ENCODE data around the gene B4GALNT3.

Gene B4GALNT3

GRCh38 chr12:602700-603068 lies 142.9 kb downstream of the B4GALNT3 start:
- DNase-seq, result no peak

- DNase-seq, result no peak
Measured at GRCh38 chr12:604956-605355, 145.2 kb downstream of the B4GALNT3 start.

- DNase-seq, result no peak
Measured at GRCh38 chr12:607541-608001, 147.8 kb downstream of the B4GALNT3 start.

- DNase-seq, result no peak
Measured at GRCh38 chr12:608413-608812, 148.7 kb downstream of the B4GALNT3 start.

GRCh38 chr12:608921-609320 lies 149.2 kb downstream of the B4GALNT3 start:
- DNase-seq, result no peak

GRCh38 chr12:611721-612120 lies 152.0 kb downstream of the B4GALNT3 start:
- no peak for DNase-seq

GRCh38 chr12:612293-612692 lies 152.6 kb downstream of the B4GALNT3 start:
- DNase-seq, result no peak

GRCh38 chr12:612886-613285 lies 153.1 kb downstream of the B4GALNT3 start:
- DNase-seq, result no peak
